GM13977 (cell line): Measurements from ENCODE around the gene GRIN3A.

ENCODE experiments used
- DNase-seq: peaks from one replicate; pipeline ENCODE4 v3.0.0; 2012; ENCODE audit warnings: low spot score
- in situ Hi-C: fragments of 300-500 bp; cut with MboI; formaldehyde crosslinking; loops from one replicate; pipeline ENCODE4 v1.12.0; 2022; ENCODE audit warnings: low sequenced_read_pairs, low pct_unique_long_range_greater_than_20kb, mixed read lengths, inconsistent platforms; ENCODE audit not compliant: unreplicated experiment
- TF ChIP-seq, protein P1 (sequence below): IDR thresholded peaks from 2 replicates; pipeline ENCODE4 v1.5.1; 2012; ENCODE audit warnings: mild to moderate bottlenecking, control low read depth; ENCODE audit not compliant: insufficient read depth; ENCODE audit errors: extremely low read depth, missing control alignments

Gene GRIN3A

DNA sequence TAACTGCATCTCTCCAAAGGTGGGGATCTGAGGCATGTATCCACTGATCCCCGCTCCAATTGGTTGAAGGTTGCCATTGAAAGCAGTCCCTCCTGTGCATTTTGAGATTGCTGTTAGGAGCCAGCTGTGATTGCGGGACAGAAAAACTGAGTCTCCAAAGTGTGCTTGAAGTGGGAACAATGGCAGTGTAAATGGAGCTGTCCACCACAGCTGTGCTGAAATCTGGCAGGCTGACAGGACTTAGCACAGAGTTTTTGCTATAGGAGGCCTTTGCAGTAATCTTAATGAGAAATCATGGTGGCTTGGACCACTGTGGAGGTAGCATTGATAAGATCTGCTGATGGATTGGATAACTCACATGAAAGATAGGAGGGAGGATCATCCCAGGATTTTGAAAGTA lies 201.5 kb downstream of the GRIN3A start:
- in situ Hi-C loops, result no loop called here
- no peak for DNase-seq
- TF ChIP-seq, protein P1, sequence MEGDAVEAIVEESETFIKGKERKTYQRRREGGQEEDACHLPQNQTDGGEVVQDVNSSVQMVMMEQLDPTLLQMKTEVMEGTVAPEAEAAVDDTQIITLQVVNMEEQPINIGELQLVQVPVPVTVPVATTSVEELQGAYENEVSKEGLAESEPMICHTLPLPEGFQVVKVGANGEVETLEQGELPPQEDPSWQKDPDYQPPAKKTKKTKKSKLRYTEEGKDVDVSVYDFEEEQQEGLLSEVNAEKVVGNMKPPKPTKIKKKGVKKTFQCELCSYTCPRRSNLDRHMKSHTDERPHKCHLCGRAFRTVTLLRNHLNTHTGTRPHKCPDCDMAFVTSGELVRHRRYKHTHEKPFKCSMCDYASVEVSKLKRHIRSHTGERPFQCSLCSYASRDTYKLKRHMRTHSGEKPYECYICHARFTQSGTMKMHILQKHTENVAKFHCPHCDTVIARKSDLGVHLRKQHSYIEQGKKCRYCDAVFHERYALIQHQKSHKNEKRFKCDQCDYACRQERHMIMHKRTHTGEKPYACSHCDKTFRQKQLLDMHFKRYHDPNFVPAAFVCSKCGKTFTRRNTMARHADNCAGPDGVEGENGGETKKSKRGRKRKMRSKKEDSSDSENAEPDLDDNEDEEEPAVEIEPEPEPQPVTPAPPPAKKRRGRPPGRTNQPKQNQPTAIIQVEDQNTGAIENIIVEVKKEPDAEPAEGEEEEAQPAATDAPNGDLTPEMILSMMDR, result no peak

DNA sequence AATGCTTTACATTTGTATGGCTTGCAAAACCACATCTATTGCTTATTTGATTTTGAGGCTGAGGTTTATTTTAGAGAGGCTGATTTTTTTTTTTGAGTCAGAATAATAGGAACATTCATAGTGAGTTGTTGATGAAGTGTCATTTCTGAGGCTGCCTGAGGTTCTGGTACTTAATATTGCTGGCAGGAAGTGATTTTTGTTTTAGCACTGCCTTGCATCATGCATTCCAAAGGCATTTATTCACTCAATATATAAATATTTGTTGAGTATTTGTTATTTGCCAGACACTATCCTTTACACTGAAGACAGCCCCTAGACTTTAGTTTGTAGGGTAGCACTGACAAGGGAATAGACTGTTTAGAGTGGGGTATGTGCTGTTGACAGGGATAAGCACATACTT lies 202.1 kb downstream of the GRIN3A start:
- DNase-seq, result no peak
- TF ChIP-seq, protein P1, result no peak
- in situ Hi-C loops, result no loop called here

DNA sequence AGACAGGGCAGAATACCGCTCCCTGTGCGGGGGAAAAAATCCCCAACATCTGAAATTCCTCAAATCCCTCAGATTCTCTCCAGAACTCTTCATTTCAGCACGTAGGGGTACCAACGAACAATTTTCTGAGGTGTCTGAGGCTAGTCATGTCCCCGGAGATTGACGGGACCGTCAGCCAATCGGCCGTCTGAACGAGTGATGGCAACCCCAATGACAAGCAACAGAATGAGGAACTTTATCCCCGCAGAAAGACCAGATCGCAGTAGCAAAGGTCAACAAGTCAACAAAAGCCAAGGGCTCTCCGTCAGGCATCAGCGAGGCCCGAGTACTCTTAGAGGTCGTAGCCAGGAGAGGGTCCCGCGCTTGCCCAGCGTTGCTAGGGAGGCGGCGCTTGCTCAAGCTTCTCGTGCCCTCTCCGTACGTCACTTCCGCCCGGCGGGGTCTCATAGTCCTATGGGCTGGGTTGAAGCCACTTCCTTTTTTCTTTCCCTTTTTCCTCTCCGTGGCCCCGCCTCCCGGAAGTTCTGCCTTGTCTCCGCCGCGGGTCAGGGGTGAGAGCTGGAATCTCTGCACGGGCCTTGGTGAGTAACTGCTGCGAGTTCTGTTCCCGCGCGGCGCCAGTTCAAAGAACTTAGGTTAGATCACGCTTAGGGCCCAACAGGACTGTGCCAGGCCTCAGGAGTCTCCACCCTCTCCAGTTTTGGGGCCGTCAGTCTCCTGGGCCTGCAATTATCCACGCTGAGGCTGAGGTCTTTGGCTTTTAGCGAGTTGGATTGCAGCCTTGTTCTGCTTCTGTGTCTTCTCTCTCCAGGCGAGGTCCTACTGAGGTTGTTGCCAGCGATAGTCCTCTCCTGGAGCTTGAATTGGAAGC lies 204.9 kb downstream of the GRIN3A start, which contains the start of gene RNF20:
Gene RNF20 (plus strand): TSS at position 520 of the 871 bp plus-strand sequence. CDS start 1,571 bp downstream, outside the sequence.
- DNase-seq, result peak; percentile 90
- TF ChIP-seq, protein P1, result no peak
- in situ Hi-C loops, result no loop called here

DNA sequence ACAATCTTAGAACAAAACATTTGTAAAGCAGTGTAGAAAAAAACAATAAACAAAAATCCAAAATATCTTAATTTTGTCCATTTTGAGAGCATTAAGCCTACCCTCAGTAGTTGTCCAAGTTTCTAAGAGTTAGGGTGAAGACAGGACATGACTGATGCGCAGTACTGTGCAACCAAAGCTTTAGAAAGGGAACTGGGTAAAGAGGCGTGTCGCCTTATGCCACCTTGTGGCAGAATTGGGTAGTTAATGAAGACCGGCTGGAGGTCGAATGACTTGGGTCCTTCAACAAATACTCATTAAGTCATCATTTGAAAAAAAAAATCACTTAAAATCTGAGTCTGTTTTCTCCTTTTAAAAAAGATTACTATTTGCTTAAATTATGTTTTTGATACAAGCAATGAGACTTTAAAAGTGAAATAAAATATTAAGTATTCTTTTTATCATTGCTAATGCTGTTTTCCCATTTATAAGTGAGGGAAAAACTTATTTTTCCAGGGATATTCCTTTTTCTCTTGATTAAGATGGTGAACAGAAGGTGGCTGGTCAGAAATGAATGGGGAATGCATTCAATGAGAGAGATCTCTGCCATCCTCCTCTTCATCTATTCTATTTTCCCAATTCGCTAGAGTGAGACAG lies 208.3 kb downstream of the GRIN3A start:
- peak; percentile 61 for DNase-seq
- TF ChIP-seq, protein P1, result peak; percentile 77
- in situ Hi-C loops, result no loop called here

DNA sequence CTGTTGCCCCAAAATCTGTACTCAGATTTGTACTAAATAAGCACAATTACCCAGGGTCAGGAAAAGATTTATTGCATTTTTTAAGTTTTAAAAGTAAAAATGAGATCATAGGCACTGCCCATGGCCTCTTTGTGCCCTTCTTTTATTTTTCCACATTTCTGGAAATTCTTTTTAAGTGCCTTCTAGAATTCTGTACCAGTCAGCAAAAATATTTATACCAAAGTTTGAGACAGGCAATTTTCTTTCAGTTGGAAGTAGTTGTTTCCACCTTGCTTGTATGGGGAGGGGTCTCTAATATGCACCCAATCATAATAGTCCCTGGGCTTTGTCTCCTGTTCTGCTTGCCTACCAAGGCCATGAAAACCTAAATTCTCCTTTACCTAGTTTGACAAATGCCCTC lies 210.4 kb downstream of the GRIN3A start:
- in situ Hi-C loops, result no loop called here
- TF ChIP-seq, protein P1, result no peak

DNA sequence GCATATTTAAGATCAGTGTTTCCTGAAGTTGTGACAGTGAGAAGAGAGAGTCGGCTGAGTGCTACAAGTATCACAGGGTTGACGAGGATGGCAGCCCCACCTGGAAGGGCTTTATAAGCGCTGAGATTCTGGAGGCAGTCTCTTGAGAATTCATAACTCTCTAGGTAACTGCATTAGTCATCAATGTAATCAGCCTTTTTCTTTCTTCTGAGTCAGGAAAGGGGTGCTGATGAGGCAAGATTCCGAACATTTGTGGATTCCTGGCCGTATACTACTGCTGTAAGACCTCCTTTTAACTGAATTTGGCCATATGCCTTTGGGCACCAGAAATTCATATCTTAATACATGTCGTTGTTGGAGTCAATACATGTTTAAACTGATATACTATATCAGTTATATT lies 211.4 kb downstream of the GRIN3A start:
- no peak for DNase-seq
- in situ Hi-C loops, result no loop called here
- TF ChIP-seq, protein P1, result no peak

More for the DNA sequence above, 210.4 kb downstream of the GRIN3A start:
- no peak for DNase-seq
